ENCODE data around the gene BCL2L12.

BCL2L12 gene

DNA sequence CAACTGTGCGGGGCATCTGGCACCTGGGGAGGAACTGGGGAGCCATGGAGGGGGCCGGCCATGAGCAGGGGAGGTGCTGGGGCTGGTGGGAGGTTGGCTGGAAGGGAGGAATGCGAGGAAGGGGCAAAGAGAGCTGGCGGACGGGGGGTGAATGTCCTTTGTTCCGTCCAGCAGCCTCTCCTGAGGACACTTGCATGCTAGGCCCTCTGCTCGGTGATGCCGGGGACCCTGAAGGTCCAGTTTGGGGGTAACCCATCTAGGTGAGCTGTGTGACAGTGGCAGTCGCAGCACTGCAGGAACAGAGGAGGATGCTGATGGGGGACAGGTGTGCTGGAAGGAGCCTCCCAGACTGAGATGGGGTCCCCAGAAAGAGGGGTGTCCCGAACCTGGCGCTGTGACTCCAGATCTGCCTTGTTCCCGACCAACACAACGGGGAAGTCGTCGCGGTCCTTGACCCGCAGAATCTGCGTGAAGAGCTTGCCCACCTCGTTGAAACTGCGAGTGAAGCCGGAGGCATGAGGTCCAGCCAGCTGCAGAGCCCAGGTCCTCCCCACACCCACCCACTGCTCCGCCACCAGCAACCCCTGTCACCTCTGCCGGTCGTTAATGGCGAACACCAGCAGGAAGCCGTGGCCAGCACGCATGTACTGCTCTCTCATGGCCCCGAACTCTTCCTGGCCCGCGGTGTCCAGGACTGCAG lies 29.4 kb upstream of the BCL2L12 start:
- TF ChIP-seq, protein P1, sequence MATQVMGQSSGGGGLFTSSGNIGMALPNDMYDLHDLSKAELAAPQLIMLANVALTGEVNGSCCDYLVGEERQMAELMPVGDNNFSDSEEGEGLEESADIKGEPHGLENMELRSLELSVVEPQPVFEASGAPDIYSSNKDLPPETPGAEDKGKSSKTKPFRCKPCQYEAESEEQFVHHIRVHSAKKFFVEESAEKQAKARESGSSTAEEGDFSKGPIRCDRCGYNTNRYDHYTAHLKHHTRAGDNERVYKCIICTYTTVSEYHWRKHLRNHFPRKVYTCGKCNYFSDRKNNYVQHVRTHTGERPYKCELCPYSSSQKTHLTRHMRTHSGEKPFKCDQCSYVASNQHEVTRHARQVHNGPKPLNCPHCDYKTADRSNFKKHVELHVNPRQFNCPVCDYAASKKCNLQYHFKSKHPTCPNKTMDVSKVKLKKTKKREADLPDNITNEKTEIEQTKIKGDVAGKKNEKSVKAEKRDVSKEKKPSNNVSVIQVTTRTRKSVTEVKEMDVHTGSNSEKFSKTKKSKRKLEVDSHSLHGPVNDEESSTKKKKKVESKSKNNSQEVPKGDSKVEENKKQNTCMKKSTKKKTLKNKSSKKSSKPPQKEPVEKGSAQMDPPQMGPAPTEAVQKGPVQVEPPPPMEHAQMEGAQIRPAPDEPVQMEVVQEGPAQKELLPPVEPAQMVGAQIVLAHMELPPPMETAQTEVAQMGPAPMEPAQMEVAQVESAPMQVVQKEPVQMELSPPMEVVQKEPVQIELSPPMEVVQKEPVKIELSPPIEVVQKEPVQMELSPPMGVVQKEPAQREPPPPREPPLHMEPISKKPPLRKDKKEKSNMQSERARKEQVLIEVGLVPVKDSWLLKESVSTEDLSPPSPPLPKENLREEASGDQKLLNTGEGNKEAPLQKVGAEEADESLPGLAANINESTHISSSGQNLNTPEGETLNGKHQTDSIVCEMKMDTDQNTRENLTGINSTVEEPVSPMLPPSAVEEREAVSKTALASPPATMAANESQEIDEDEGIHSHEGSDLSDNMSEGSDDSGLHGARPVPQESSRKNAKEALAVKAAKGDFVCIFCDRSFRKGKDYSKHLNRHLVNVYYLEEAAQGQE (IDR thresholded peaks at IDR 0.05; ENCODE audit: insufficient read depth in 1 of 2, low read depth in 2 of 2, low read length in 2 of 2), result no peak

DNA sequence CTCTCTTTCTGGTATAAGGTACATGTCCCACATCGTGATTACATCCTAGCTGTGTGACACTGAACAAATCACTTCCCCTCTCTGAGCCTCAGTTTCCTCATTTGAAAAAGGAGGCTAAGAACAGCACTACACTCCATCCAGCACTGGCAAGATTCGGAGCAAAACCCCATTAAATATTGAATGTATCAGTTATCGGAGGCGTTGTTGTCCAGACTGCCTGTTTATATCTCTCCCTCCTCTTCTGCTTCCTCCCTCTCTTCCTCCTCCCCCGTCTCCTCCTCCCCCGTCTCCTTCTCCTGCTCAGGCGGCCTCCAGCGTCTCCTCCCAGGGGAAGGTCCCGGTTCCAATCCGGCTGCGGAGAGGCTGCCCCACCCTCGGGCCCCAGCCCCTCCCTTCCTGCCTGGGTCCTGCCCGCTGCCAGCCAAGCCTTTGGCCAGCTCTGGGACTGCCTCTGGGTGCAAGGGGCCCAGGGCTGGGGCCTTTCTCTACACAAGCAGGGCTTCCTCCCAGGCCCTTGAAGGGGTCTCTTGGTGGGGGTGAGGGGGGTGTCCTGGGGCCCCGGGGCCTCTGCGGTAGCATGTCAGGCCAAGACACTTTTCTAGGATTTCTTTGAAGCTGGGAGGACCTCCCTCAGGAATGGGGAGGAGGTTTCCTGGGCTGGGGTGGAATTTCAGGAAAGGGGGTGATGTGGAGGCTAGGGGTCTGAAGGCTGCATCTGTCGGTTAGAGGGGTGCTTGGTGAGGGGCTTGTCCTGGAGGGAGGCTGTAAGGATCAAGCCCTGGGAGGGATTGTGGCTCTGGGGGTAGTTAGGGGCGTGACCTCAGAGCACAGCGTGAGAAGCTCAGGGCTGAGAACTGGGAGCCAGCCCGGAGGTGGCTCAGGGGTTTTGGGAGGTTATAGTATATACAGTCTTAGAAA lies 27.7 kb upstream of the BCL2L12 start:
- TF ChIP-seq TAF1 (IDR thresholded peaks at IDR 0.05; ENCODE audit: borderline replicate concordance, insufficient read depth, low read length) (0 out of 2 replicates have a peak, but pooled peaks have one; percentile 23), POLR2AphosphoS5 (IDR thresholded peaks at IDR 0.05; ENCODE audit: low read depth, low read length) (no peak; the same call in 1 of the 2 replicates), SIN3A (IDR thresholded peaks at IDR 0.05; ENCODE audit: borderline replicate concordance, insufficient read depth, low read length) (no peak), FOXP2 (optimal IDR thresholded peaks at IDR 0.05; ENCODE audit: borderline replicate concordance, extremely low read depth, extremely low read length, insufficient read depth) (peak; percentile 71)
- TF ChIP-seq, protein P1 (IDR thresholded peaks at IDR 0.05; ENCODE audit: insufficient read depth in 1 of 2, low read depth in 2 of 2, low read length in 2 of 2), result no peak

DNA sequence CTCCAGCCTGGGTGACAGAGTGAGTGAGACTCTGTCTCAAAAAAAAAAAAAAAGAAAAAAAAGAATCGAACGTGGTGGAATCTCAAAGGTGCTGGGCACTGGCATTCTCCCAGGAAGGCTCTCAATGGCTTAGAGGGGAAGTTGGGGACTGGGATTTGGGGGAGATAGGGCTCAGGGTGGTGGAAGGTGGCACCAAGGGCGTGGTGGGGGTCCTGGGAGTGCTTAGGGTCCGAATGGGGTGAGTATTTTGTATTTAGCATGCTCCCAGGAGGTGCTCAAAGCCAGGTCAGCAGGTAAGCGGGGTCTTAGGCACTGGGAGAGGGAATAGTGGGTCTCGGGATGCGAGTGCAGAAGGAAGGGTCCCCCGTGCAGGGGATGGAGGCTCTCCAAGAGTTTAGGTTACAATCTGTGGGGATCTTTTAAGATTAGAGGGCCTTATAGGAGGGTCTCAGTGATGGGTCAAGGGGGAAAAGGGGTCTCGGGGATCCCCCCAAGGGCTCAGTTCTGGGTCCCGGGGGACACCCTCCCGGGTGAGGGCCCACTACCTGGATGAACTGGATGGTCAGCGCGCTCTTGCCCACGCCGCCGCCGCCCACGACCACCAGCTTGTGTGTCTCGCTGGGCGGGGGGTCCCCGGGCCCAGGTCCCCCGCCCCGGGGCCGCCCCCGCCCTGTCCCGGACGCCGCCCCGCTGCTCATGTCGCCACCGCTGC lies 26.2 kb upstream of the BCL2L12 start:
- TF ChIP-seq POLR2AphosphoS5 (IDR thresholded peaks at IDR 0.05; ENCODE audit: low read depth, low read length) (no peak), SIN3A (IDR thresholded peaks at IDR 0.05; ENCODE audit: borderline replicate concordance, insufficient read depth, low read length) (no peak), TAF1 (IDR thresholded peaks at IDR 0.05; ENCODE audit: borderline replicate concordance, insufficient read depth, low read length) (no peak; the same call in 1 of the 2 replicates), FOXP2 (optimal IDR thresholded peaks at IDR 0.05; ENCODE audit: borderline replicate concordance, extremely low read depth, extremely low read length, insufficient read depth) (no peak)
- TF ChIP-seq, protein P1 (IDR thresholded peaks at IDR 0.05; ENCODE audit: insufficient read depth in 1 of 2, low read depth in 2 of 2, low read length in 2 of 2), result no peak

DNA sequence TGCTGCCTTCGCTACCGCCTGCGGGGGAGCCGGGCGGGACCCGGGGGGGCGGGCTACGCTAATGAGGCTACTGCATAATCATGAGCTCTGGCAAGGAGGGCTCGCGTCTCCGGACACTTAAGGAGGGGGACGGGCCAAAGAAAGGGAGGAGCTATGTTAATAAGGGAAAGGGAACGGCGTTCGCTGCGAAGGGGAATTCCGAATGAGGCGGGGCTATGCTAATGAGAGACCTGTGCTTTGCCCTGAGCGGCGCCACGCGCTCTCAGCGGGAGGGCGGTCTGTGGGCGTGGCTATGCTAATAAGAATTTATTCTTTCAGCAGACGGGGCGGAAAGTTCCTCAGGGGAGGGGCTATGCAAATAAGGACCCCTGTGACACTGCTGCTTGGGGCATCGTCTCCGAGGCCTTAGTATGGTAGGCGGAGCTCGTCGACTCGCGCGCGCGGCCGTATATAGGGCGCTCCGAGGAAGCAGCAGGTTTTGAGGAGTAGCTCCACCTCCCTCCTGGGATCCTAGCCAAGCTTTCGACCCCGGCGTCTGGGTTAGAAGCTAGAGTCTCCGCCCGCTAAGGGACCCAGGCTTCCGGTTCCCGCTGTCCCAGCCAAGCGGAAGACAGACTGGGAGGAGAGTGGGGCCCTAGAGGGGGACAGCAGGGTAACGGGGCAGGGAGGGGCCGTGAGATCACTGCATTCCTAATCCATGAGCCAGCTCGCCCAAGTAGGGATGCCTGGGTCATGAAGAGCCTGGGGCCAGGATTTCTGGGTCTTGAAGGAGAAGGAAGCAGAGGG lies 25.4 kb upstream of the BCL2L12 start, which contains the start of gene RRAS:
RRAS (minus strand) TSS at position 31 of the 786 bp plus-strand sequence. CDS start 45 bp downstream, outside the sequence.
- TF ChIP-seq, protein P1 (IDR thresholded peaks at IDR 0.05; ENCODE audit: insufficient read depth in 1 of 2, low read depth in 2 of 2, low read length in 2 of 2), result no peak
- TF ChIP-seq SIN3A (IDR thresholded peaks at IDR 0.05; ENCODE audit: borderline replicate concordance, insufficient read depth, low read length) (peak; percentile 54; the same call in 1 of the 2 replicates), FOXP2 (optimal IDR thresholded peaks at IDR 0.05; ENCODE audit: borderline replicate concordance, extremely low read depth, extremely low read length, insufficient read depth) (peak; percentile 82), POLR2AphosphoS5 (IDR thresholded peaks at IDR 0.05; ENCODE audit: low read depth, low read length) (peak; percentile 38; the same call in 1 of the 2 replicates), TAF1 (IDR thresholded peaks at IDR 0.05; ENCODE audit: borderline replicate concordance, insufficient read depth, low read length) (no peak)

All from PFSK-1 (cell line).